Measurements from ENCODE around the gene SLC30A7. TPM values are rescaled to one million over a fixed set of nuclear protein-coding genes. Genes with fewer than 3 reads are reported as not detected.

Gene SLC30A7
- total and polyA plus RNA-seq, 2 of the 13 experiments (the other 11 are each of a cell fraction or from before 2014, with no cell fraction given): 8.3 to 40.8 TPM

DNA sequence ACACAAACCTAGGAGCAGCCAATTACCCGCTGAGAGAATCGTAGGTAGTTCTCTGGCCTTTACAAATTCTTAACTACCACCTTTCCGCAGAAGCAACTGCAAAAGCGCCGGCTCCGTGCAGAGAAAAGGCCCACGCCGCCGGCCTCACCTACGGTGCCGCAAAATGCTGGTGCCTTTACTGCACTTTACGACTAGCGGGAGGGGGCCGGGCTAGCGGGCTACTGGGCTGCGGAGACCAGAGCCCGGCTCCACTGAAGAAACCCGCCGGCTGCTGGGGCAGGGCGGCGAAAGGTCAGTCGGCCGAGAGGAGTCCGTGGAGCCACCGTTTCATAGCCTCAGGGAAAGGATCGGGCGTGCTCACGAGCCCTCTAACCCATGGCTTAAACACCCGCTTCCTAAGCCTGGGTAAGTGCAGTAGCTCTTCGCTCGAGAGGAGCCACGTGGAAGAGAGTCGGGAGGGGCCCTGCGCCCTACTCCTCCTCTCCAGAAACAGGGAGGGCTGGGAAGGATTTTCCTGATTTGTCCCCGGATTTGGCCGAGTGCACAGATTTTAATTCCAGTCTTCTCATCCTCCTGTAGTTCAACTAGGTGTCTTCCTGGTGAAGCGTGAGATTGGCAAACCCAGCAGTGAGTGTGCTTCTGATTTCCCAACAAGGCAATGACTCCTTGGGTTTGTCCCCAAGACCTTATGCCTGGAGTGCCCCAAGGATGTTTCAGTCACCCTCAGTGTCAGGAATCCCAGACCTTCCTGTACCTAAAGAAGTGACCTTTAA lies 130.0 kb downstream of the SLC30A7 start, which contains the start of gene DPH5 (continued):
- TF ChIP-seq AGO1 (IDR thresholded peaks at IDR 0.05; ENCODE audit: low read depth, low read length, poor library complexity, severe bottlenecking) (peak; percentile 26), ISX (CRISPR knock-in tag; conservative IDR thresholded peaks at IDR 0.05) (no peak), JARID2 (CRISPR knock-in tag; IDR thresholded peaks at IDR 0.05; ENCODE audit: insufficient replicate concordance) (peak; percentile 74), ZNF343 (CRISPR knock-in tag; IDR thresholded peaks at IDR 0.05) (no peak), XBP1 (CRISPR knock-in tag; IDR thresholded peaks at IDR 0.05) (peak; percentile 57; the same call in 1 of the 2 replicates), SRSF4 (IDR thresholded peaks at IDR 0.05; ENCODE audit: low read depth, low read length, poor library complexity, severe bottlenecking) (no peak), SMC3 (IDR thresholded peaks at IDR 0.05; ENCODE audit: low read length) (no peak), ZNF558 (CRISPR knock-in tag; IDR thresholded peaks at IDR 0.05; ENCODE audit: borderline replicate concordance) (no peak), FOXP1 (IDR thresholded peaks at IDR 0.05) (no peak), FOXP1 (CRISPR knock-in tag; IDR thresholded peaks at IDR 0.05) (no peak; the same call in 1 of the 2 replicates), TBL1XR1 (IDR thresholded peaks at IDR 0.05; ENCODE audit: borderline replicate concordance, low read length, partially characterized antibody) (peak; percentile 19), HMG20B (CRISPR knock-in tag; conservative IDR thresholded peaks at IDR 0.05) (no peak), ZNF672 (CRISPR knock-in tag; IDR thresholded peaks at IDR 0.05) (no peak), ZBTB42 (CRISPR knock-in tag; IDR thresholded peaks at IDR 0.05) (no peak), ZNF205 (CRISPR knock-in tag; IDR thresholded peaks at IDR 0.05) (no peak; the same call in 1 of the 2 replicates), ZBTB7A (CRISPR knock-in tag; IDR thresholded peaks at IDR 0.05) (no peak)
- TF ChIP-seq, protein P1, sequence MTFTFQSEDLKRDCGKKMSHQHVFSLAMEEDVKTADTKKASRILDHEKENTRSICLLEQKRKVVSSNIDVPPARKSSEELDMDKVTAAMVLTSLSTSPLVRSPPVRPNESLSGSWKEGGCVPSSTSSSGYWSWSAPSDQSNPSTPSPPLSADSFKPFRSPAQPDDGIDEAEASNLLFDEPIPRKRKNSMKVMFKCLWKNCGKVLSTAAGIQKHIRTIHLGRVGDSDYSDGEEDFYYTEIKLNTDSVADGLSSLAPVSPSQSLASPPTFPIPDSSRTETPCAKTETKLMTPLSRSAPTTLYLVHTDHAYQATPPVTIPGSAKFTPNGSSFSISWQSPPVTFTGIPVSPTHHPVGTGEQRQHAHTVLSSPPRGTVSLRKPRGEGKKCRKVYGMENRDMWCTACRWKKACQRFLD (CRISPR knock-in tag; IDR thresholded peaks at IDR 0.05; ENCODE audit: borderline replicate concordance): 0 out of 2 replicates have a peak, but pooled peaks have one; percentile 32
- TF ChIP-seq, protein P2, sequence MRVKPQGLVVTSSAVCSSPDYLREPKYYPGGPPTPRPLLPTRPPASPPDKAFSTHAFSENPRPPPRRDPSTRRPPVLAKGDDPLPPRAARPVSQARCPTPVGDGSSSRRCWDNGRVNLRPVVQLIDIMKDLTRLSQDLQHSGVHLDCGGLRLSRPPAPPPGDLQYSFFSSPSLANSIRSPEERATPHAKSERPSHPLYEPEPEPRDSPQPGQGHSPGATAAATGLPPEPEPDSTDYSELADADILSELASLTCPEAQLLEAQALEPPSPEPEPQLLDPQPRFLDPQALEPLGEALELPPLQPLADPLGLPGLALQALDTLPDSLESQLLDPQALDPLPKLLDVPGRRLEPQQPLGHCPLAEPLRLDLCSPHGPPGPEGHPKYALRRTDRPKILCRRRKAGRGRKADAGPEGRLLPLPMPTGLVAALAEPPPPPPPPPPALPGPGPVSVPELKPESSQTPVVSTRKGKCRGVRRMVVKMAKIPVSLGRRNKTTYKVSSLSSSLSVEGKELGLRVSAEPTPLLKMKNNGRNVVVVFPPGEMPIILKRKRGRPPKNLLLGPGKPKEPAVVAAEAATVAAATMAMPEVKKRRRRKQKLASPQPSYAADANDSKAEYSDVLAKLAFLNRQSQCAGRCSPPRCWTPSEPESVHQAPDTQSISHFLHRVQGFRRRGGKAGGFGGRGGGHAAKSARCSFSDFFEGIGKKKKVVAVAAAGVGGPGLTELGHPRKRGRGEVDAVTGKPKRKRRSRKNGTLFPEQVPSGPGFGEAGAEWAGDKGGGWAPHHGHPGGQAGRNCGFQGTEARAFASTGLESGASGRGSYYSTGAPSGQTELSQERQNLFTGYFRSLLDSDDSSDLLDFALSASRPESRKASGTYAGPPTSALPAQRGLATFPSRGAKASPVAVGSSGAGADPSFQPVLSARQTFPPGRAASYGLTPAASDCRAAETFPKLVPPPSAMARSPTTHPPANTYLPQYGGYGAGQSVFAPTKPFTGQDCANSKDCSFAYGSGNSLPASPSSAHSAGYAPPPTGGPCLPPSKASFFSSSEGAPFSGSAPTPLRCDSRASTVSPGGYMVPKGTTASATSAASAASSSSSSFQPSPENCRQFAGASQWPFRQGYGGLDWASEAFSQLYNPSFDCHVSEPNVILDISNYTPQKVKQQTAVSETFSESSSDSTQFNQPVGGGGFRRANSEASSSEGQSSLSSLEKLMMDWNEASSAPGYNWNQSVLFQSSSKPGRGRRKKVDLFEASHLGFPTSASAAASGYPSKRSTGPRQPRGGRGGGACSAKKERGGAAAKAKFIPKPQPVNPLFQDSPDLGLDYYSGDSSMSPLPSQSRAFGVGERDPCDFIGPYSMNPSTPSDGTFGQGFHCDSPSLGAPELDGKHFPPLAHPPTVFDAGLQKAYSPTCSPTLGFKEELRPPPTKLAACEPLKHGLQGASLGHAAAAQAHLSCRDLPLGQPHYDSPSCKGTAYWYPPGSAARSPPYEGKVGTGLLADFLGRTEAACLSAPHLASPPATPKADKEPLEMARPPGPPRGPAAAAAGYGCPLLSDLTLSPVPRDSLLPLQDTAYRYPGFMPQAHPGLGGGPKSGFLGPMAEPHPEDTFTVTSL (CRISPR knock-in tag; IDR thresholded peaks at IDR 0.05; ENCODE audit: borderline replicate concordance): peak; percentile 67; the same call in 1 of the 2 replicates
- TF ChIP-seq, protein P3, sequence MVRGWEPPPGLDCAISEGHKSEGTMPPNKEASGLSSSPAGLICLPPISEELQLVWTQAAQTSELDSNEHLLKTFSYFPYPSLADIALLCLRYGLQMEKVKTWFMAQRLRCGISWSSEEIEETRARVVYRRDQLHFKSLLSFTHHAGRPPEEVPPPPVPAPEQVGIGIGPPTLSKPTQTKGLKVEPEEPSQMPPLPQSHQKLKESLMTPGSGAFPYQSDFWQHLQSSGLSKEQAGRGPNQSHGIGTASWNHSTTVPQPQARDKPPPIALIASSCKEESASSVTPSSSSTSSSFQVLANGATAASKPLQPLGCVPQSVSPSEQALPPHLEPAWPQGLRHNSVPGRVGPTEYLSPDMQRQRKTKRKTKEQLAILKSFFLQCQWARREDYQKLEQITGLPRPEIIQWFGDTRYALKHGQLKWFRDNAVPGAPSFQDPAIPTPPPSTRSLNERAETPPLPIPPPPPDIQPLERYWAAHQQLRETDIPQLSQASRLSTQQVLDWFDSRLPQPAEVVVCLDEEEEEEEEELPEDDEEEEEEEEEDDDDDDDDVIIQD (CRISPR knock-in tag; IDR thresholded peaks at IDR 0.05; ENCODE audit: low read depth): no peak
- TF ChIP-seq, protein P4, sequence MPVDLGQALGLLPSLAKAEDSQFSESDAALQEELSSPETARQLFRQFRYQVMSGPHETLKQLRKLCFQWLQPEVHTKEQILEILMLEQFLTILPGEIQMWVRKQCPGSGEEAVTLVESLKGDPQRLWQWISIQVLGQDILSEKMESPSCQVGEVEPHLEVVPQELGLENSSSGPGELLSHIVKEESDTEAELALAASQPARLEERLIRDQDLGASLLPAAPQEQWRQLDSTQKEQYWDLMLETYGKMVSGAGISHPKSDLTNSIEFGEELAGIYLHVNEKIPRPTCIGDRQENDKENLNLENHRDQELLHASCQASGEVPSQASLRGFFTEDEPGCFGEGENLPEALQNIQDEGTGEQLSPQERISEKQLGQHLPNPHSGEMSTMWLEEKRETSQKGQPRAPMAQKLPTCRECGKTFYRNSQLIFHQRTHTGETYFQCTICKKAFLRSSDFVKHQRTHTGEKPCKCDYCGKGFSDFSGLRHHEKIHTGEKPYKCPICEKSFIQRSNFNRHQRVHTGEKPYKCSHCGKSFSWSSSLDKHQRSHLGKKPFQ (CRISPR knock-in tag; IDR thresholded peaks at IDR 0.05; ENCODE audit: insufficient replicate concordance): no peak
